Small intestine (tissue), 7 donors: ENCODE results near the gene PIRT. TPM values are rescaled to one million over a fixed set of nuclear protein-coding genes. Genes with fewer than 3 reads are reported as not detected.

Experiments used
- DNase-seq, 2 donors: peaks; one replicate each; pipeline versions ENCODE4 v3.0.0 to v3.0.0-alpha.2; 2013
- FAIRE-seq: peaks from 2 replicates; lab custom pipeline; 2012; peaks lifted over from hg19 to GRCh38; lab: Jason Lieb, UNC
- H3K27ac ChIP-seq, 3 donors: one replicate each; pipeline ENCODE4 v1.5.1; 2013; ENCODE audit warnings: low read length in 2 of 3, mild to moderate bottlenecking in 2 of 3, control low read depth in 1 of 3, inconsistent platforms in 1 of 3, low read depth in 1 of 3, moderate library complexity in 1 of 3
- H3K27me3 ChIP-seq, 3 donors: one replicate each; pipeline ENCODE4 v1.6.1; 2013; ENCODE audit warnings: low read length in 3 of 3, inconsistent platforms in 1 of 3; ENCODE audit not compliant: control insufficient read depth in 3 of 3, insufficient read depth in 3 of 3
- H3K36me3 ChIP-seq, 3 donors: one replicate each; pipeline ENCODE4 v1.6.1; 2013; ENCODE audit warnings: low read length in 3 of 3, inconsistent platforms in 1 of 3, low read depth in 1 of 3, mild to moderate bottlenecking in 1 of 3, moderate library complexity in 1 of 3; ENCODE audit not compliant: control insufficient read depth in 3 of 3, insufficient read depth in 2 of 3
- H3K4me1 ChIP-seq, 3 donors: one replicate each; pipeline ENCODE4 v1.6.1; 2013; ENCODE audit warnings: low read length in 2 of 3, inconsistent platforms in 1 of 3, low read depth in 1 of 3, mild to moderate bottlenecking in 1 of 3, moderate library complexity in 1 of 3; ENCODE audit not compliant: control insufficient read depth in 3 of 3, insufficient read depth in 2 of 3
- H3K4me3 ChIP-seq, 3 donors: one replicate each; pipeline ENCODE4 v1.5.1; 2013; ENCODE audit warnings: low read length in 3 of 3, control low read depth in 1 of 3, inconsistent platforms in 1 of 3, low read depth in 1 of 3, mild to moderate bottlenecking in 1 of 3, moderate library complexity in 1 of 3
- H3K9me3 ChIP-seq, 2 donors: one replicate each; pipeline ENCODE4 v1.6.1; 2013; ENCODE audit warnings: low read depth in 1 of 2, low read length in 1 of 2; ENCODE audit not compliant: control insufficient read depth in 2 of 2, insufficient read depth in 1 of 2
- WGBS, 3 donors: extraction: QIAGEN DNeasy Blood & Tissue Kit; methylation state at CpG; one replicate each; pipeline ENCODE4 v1.1.7; 2013; 5-methylcytosine and 5-hydroxymethylcytosine counted together
- polyA plus RNA-seq, 4 donors: library from polyadenylated mRNA; stranded (reverse) in 3 of 4; unstranded in 1 of 4; fragments of 200-250 nt in 3 of 4; fragments of 120-200 nt in 1 of 4; gene quantifications; one replicate each; pipeline versions ENCODE4 v1.2.1 to v1.2.3, GENCODE V29; 2013
- donor health status: healthy with polysubstance abuse.
- donor health status: control.
- donor health status: control.
- donor health status: Bipolar disorder and iron deficiency.
- donor health status: healthy.

The PIRT gene
- polyA plus RNA-seq, 4 donors, result 1.2 to 10.8 TPM; not detected in 2

GRCh38 chr17:10792151-10792550 is 45.7 kb downstream of the PIRT start:
- H3K36me3 ChIP-seq, result peaks cover 0 to 16% (median 6%) of the 10 kb centered on the region in 3 donors
- H3K4me3 ChIP-seq, result no peak overlapping the region
- no peaks in the 10 kb centered on the region for H3K27me3 ChIP-seq
- DNase-seq (peak; percentile 69), FAIRE-seq (no peak)
- peak overlapping the region; percentile 47 to 73 (median 47) for H3K27ac ChIP-seq
- no peaks in the 10 kb centered on the region for H3K9me3 ChIP-seq
- 8 to 51% (median 33%) methylated on average over 8 of the region's 8 CpGs for WGBS, 3 donors
- peaks cover 0 to 68% (median 2%) of the 10 kb centered on the region in 3 donors for H3K4me1 ChIP-seq

GRCh38 chr17:10790491-10791401 is 47.1 kb downstream of the PIRT start:
- no peaks in the 10 kb centered on the region for H3K27me3 ChIP-seq
- DNase-seq (no peak), FAIRE-seq (no peak)
- 74 to 82% (median 74%) methylated on average over 9 of the region's 9 CpGs for WGBS, 3 donors
- H3K4me1 ChIP-seq, result peaks cover 0 to 70% (median 2%) of the 10 kb centered on the region in 3 donors
- peak overlapping the region in 1 of 3 donors; percentile 44 for H3K27ac ChIP-seq
- no peak overlapping the region for H3K4me3 ChIP-seq
- no peaks in the 10 kb centered on the region for H3K9me3 ChIP-seq
- peaks cover 0 to 16% (median 6%) of the 10 kb centered on the region in 3 donors for H3K36me3 ChIP-seq

GRCh38 chr17:10789694-10790271 is 48.1 kb downstream of the PIRT start:
- Histone ChIP-seq H3K4me1 (peaks cover 0 to 76% (median 2%) of the 10 kb centered on the region in 3 donors), H3K9me3 (no peaks in the 10 kb centered on the region), H3K27ac (peak overlapping the region in 2 of 3 donors; percentile 2 to 44), H3K36me3 (peaks cover 0 to 7% (median 3%) of the 10 kb centered on the region in 3 donors), H3K27me3 (no peaks in the 10 kb centered on the region), H3K4me3 (no peak overlapping the region)
- WGBS, 3 donors, result 65 to 69% (median 69%) methylated on average over 4 of the region's 4 CpGs
- DNase-seq (peak in 1 of 2 donors; percentile 60), FAIRE-seq (no peak)

- no peak for FAIRE-seq
- DNase-seq, result no peak
- peaks cover 0 to 4% of the 10 kb centered on the region in 2 donors for H3K9me3 ChIP-seq
- H3K4me3 ChIP-seq, result no peak overlapping the region
- peaks cover 0 to 5% (median 0%) of the 10 kb centered on the region in 3 donors for H3K36me3 ChIP-seq
- H3K27me3 ChIP-seq, result peaks cover 0 to 2% (median 0%) of the 10 kb centered on the region in 3 donors
- WGBS, 3 donors, result 82 to 86% (median 84%) methylated on average over 5 of the region's 5 CpGs
- peak overlapping the region in 2 of 3 donors; percentile 6 to 52 for H3K27ac ChIP-seq
- peaks cover 0 to 56% (median 6%) of the 10 kb centered on the region in 3 donors for H3K4me1 ChIP-seq
Observed at GRCh38 chr17:10787306-10788045, 50.4 kb downstream of the PIRT start.

GRCh38 chr17:10785295-10785694 is 52.6 kb downstream of the PIRT start:
- peak in 1 of 2 donors; percentile 86 for DNase-seq
- no peak for FAIRE-seq
- no peak overlapping the region for H3K4me3 ChIP-seq
- peak overlapping the region in 2 of 3 donors; percentile 33 to 58 for H3K27ac ChIP-seq
- peaks cover 0 to 4% of the 10 kb centered on the region in 2 donors for H3K9me3 ChIP-seq
- 33 to 54% (median 33%) methylated on average over 2 of the region's 2 CpGs for WGBS, 3 donors
- peaks cover 0 to 2% (median 0%) of the 10 kb centered on the region in 3 donors for H3K27me3 ChIP-seq
- H3K4me1 ChIP-seq, result peaks cover 0 to 42% (median 6%) of the 10 kb centered on the region in 3 donors
- H3K36me3 ChIP-seq, result no peaks in the 10 kb centered on the region

- Histone ChIP-seq H3K27me3 (peaks cover 0 to 2% (median 0%) of the 10 kb centered on the region in 3 donors), H3K4me3 (no peak overlapping the region), H3K27ac (no peak overlapping the region), H3K9me3 (peaks cover 0 to 16% of the 10 kb centered on the region in 2 donors), H3K36me3 (no peaks in the 10 kb centered on the region), H3K4me1 (peaks cover 0 to 8% (median 6%) of the 10 kb centered on the region in 3 donors)
- 51 to 65% (median 60%) methylated on average over 2 of the region's 2 CpGs for WGBS, 3 donors
- peak in 1 of 2 donors; percentile 44 for DNase-seq
- FAIRE-seq, result no peak
Observed at GRCh38 chr17:10779609-10780008, 58.3 kb downstream of the PIRT start.

- FAIRE-seq (no peak), DNase-seq (peak in 1 of 2 donors; percentile 41)
- Histone ChIP-seq H3K4me3 (no peak overlapping the region), H3K9me3 (peaks cover 0 to 14% of the 10 kb centered on the region in 2 donors), H3K4me1 (peaks cover 0 to 8% (median 3%) of the 10 kb centered on the region in 3 donors), H3K27ac (peak overlapping the region in 1 of 3 donors; percentile 85), H3K27me3 (no peaks in the 10 kb centered on the region), H3K36me3 (no peaks in the 10 kb centered on the region)
- 10 to 65% (median 40%) methylated on average over 6 of the region's 6 CpGs for WGBS, 3 donors
Observed at GRCh38 chr17:10777890-10778289, 60.0 kb downstream of the PIRT start.
